ENCODE data around the gene ZCCHC2. TPM values are rescaled to one million over a fixed set of nuclear protein-coding genes. Genes with fewer than 3 reads are reported as not detected.

ZCCHC2 gene
- total and polyA plus RNA-seq, 2 donors (not counting 3 experiments of a cell fraction or from before 2014, with no cell fraction given): 16.2 to 27.2 TPM

- Histone ChIP-seq H3K36me3 (ENCODE audit: control insufficient read depth in 2 of 2, extremely low read depth in 1 of 2, insufficient read depth in 2 of 2, low read length in 2 of 2) (no peaks in the 10 kb centered on the region), H3K4me2 (ENCODE audit: insufficient read depth, low read length) (peak overlapping the region; percentile 98), H3K79me2 (ENCODE audit: control insufficient read depth, insufficient read depth, low read length) (peaks cover 66% of the 10 kb centered on the region), H3K4me1 (ENCODE audit: control insufficient read depth, extremely low read depth, insufficient read depth, low read length) (peaks cover 40% of the 10 kb centered on the region), H3K9ac (replicated peaks; ENCODE audit: extremely low read depth, insufficient read depth, low read length) (peak overlapping the region; percentile 95), H3K9me3 (replicated peaks; ENCODE audit: control insufficient read depth, insufficient read depth, low read length) (no peaks in the 10 kb centered on the region), H3K9me1 (replicated peaks; ENCODE audit: control insufficient read depth, extremely low read depth, insufficient read depth, low read length) (no peaks in the 10 kb centered on the region), H2AFZ (ENCODE audit: low read depth, low read length) (no peak overlapping the region), H3K27ac (ENCODE audit: insufficient read depth, low read depth, low read length) (peak overlapping the region; percentile 95), H4K20me1 (replicated peaks; ENCODE audit: control insufficient read depth, extremely low read depth, insufficient read depth, low read length) (peaks cover 3% of the 10 kb centered on the region), H3K27me3 (ENCODE audit: control insufficient read depth in 2 of 2, insufficient read depth in 2 of 2, low read length in 2 of 2) (no peaks in the 10 kb centered on the region), H3K4me3 (replicated peaks in 1 of 3; ENCODE audit: insufficient read depth in 1 of 3, low read depth in 1 of 3, low read length in 3 of 3) (peak overlapping the region; percentile 87 to 94 (median 91))
- TF ChIP-seq MYC (IDR thresholded peaks at IDR 0.05; ENCODE audit: low read depth, low read length) (no peak), FOS (IDR thresholded peaks at IDR 0.05; ENCODE audit: borderline replicate concordance, insufficient read depth, low read length) (no peak), CTCF (IDR thresholded peaks at IDR 0.05; ENCODE audit: extremely low read depth in 1 of 2, insufficient read depth in 1 of 2, low read depth in 1 of 2, low read length in 2 of 2) (no peak), POLR2A (IDR thresholded peaks at IDR 0.05; ENCODE audit: low read depth, low read length) (no peak), GATA2 (IDR thresholded peaks at IDR 0.05; ENCODE audit: insufficient read depth, insufficient read length, low read depth, low read length) (no peak), JUN (IDR thresholded peaks at IDR 0.05; ENCODE audit: borderline replicate concordance, insufficient read depth, insufficient read length, low read depth) (no peak), MAX (IDR thresholded peaks at IDR 0.05; ENCODE audit: insufficient read depth, insufficient read length) (no peak), POLR2AphosphoS5 (IDR thresholded peaks at IDR 0.05; ENCODE audit: insufficient read depth, low read depth, low read length) (no peak), EZH2 (IDR thresholded peaks at IDR 0.05; ENCODE audit: borderline replicate concordance, low read depth, low read length, severe bottlenecking) (no peak)
- intact Hi-C loops (cut with micrococcal nuclease): loop anchor here (1.0 kb wide), 4 partner anchors 30 to 100 kb away; no protein-coding TSS in a partner anchor
- ChIA-PET CTCF (interaction anchor here (3.6 to 5.1 kb wide), 3 partner anchors 75 to 100 kb away, joined by 18 to 60 read pairs (median 30); no protein-coding TSS in a partner anchor), POLR2A (no interaction called here)
- dilution Hi-C loops (cut with MboI; ENCODE audit: extremely low pct_ligation_motif_present, low sequenced_read_pairs): no loop called here
- FAIRE-seq (no peak), DNase-seq (ENCODE audit: low read depth, low spot score) (no peak)
- BruUV-seq (replicated peaks): TSS peak; percentile 33
Observed at GRCh38 chr18:62525608-62526007, 2.8 kb downstream of the ZCCHC2 start.

All from endothelial cell of umbilical vein (primary cell).